GM12878 (cell line): ENCODE data around the gene ITGB8. TPM values are rescaled to one million over a fixed set of nuclear protein-coding genes. Genes with fewer than 3 reads are reported as not detected.

ENCODE experiments used
- ATAC-seq: fragments of 200-7000 bp; cut with Tn5 transposase; 3 replicates; pipeline ENCODE4 v1.9.1; 2020; ENCODE audit warnings: mild to moderate bottlenecking, moderate library complexity
- BruUV-seq: library from RNA; stranded (reverse); fragments of 400-500 nt; replicated peaks from 2 replicates; lab custom pipeline; 2021; lab: Mats Ljungman, UMichigan
- CTCF ChIA-PET: fragments of 300-600 bp; sonication (Branson Sonifier 250); formaldehyde crosslinking; extraction: SDS; loops from one replicate; lab custom pipeline; 2021; ENCODE audit warnings: inconsistent platforms; lab: Yijun Ruan, JAX
- POLR2A ChIA-PET: fragments of 350-600 bp; formaldehyde crosslinking; extraction: SDS; loops from one replicate; lab custom pipeline; 2021; ENCODE audit warnings: inconsistent platforms; lab: Charles Lee
- RAD21 ChIA-PET: fragments of 300-600 bp; sonication (Branson Sonifier 250); formaldehyde crosslinking; loops from one replicate; lab custom pipeline; 2023; ENCODE audit warnings: antibody characterized with exemption; ENCODE audit not compliant: unreplicated experiment; lab: Charles Lee
- SMC1A ChIA-PET: fragments of 300-600 bp; sonication (Branson Sonifier 250); formaldehyde crosslinking; loops from one replicate; lab custom pipeline; 2023; ENCODE audit not compliant: unreplicated experiment, uncharacterized antibody; lab: Charles Lee
- DNase-seq: peaks from one replicate; pipeline ENCODE4 v3.0.0-alpha.2; 2011; ENCODE audit warnings: low read depth, low spot score
- FAIRE-seq: peaks from 3 replicates; lab custom pipeline; 2011; peaks lifted over from hg19 to GRCh38; lab: Jason Lieb, UNC
- H2AFZ ChIP-seq: 2 replicates; pipeline ENCODE4 v1.6.0; 2011; ENCODE audit warnings: low read depth, low read length, control low read depth; ENCODE audit not compliant: control insufficient read depth
- H3K27ac ChIP-seq: 2 replicates; pipeline ENCODE4 v1.5.1; 2011; ENCODE audit warnings: control low read depth; ENCODE audit not compliant: control insufficient read depth, insufficient read depth
- H3K27me3 ChIP-seq, 2 experiments: replicated peaks in 1 of 2; 2 replicates each; pipeline versions ENCODE4 v1.6.0 to v1.6.1; 2011; ENCODE audit warnings: low read length in 1 of 2; ENCODE audit not compliant: control insufficient read depth in 2 of 2, insufficient read depth in 2 of 2
- H3K36me3 ChIP-seq, 2 experiments: 2 replicates each; pipeline ENCODE4 v1.5.1; 2011; ENCODE audit warnings: low read length in 1 of 2; ENCODE audit not compliant: control insufficient read depth in 2 of 2, insufficient read depth in 2 of 2
- H3K4me1 ChIP-seq: 2 replicates; pipeline ENCODE4 v1.6.1; 2011; ENCODE audit warnings: mild to moderate bottlenecking, low read length, moderate library complexity, mixed read lengths; ENCODE audit not compliant: control insufficient read depth, insufficient read depth
- H3K4me2 ChIP-seq: 2 replicates; pipeline ENCODE4 v1.6.0; 2011; ENCODE audit warnings: control low read depth; ENCODE audit not compliant: control insufficient read depth, insufficient read depth
- H3K4me3 ChIP-seq: fragments of 200-600 bp; sonication (generic); 2 replicates; pipeline ENCODE4 v1.5.1; 2016
- H3K79me2 ChIP-seq: 2 replicates; pipeline ENCODE4 v1.6.0; 2011; ENCODE audit warnings: low read length; ENCODE audit not compliant: control insufficient read depth, insufficient read depth
- H3K9ac ChIP-seq: 2 replicates; pipeline ENCODE4 v1.8.0; 2011; ENCODE audit warnings: low read length, control low read depth, mixed read lengths; ENCODE audit not compliant: control insufficient read depth, insufficient read depth
- H3K9me3 ChIP-seq: replicated peaks from 3 replicates; pipeline ENCODE4 v1.5.1; 2011; ENCODE audit warnings: mild to moderate bottlenecking, low read length; ENCODE audit not compliant: control insufficient read depth, insufficient read depth
- H4K20me1 ChIP-seq: 2 replicates; pipeline ENCODE4 v1.6.0; 2011; ENCODE audit not compliant: control insufficient read depth, insufficient read depth
- BMI1 ChIP-seq: fragments of 450-650 bp; IDR thresholded peaks from 2 replicates; pipeline ENCODE4 v1.6.1; 2016; ENCODE audit warnings: mild to moderate bottlenecking, moderate library complexity, borderline replicate concordance
- EP300 ChIP-seq, 2 experiments: fragments of 150-350 bp in 1 of 2; IDR thresholded peaks; 2 replicates each; pipeline ENCODE4 v1.6.1; 2011 to 2012; ENCODE audit warnings: low read depth in 2 of 2, low read length in 2 of 2, borderline replicate concordance in 1 of 2, improper control_type of control experiment in 1 of 2, inconsistent platforms in 1 of 2; ENCODE audit not compliant: control insufficient read depth in 1 of 2
- JUND ChIP-seq: IDR thresholded peaks from 2 replicates; pipeline ENCODE4 v1.6.1; 2012; ENCODE audit warnings: low read depth, mild to moderate bottlenecking, low read length, improper control_type of control experiment, moderate library complexity
- MEF2B ChIP-seq: fragments of 450-650 bp; IDR thresholded peaks from 2 replicates; pipeline ENCODE4 v1.6.1; 2018; ENCODE audit warnings: mild to moderate bottlenecking, moderate library complexity; ENCODE audit not compliant: partially characterized antibody, poor library complexity, severe bottlenecking
- MTA2 ChIP-seq: fragments of 450-650 bp; IDR thresholded peaks from 2 replicates; pipeline ENCODE4 v1.6.1; 2016; ENCODE audit warnings: low read depth, mild to moderate bottlenecking, moderate library complexity
- MXI1 ChIP-seq: fragments of 150-350 bp; IDR thresholded peaks from 2 replicates; pipeline ENCODE4 v1.6.1; 2011; ENCODE audit warnings: low read depth, mild to moderate bottlenecking, inconsistent platforms, low read length, improper control_type of control experiment
- SMARCA5 ChIP-seq: fragments of 450-650 bp; IDR thresholded peaks from 2 replicates; pipeline ENCODE4 v1.6.1; 2017; ENCODE audit warnings: mild to moderate bottlenecking
- SPI1 ChIP-seq: IDR thresholded peaks from 2 replicates; pipeline ENCODE4 v1.6.1; 2011; ENCODE audit warnings: low read depth, mild to moderate bottlenecking, low read length, moderate library complexity, borderline replicate concordance; ENCODE audit not compliant: insufficient read depth
- ZNF384 ChIP-seq: IDR thresholded peaks from 2 replicates; pipeline ENCODE4 v1.6.1; 2012; ENCODE audit warnings: low read depth, mild to moderate bottlenecking, low read length, improper control_type of control experiment, borderline replicate concordance
- WGBS: methylation state at CpG from one replicate; pipeline ENCODE4 v1.1.6; 2016; ENCODE audit warnings: low lambda C conversion rate; ENCODE audit not compliant: insufficient replicate concordance, insufficient coverage; ENCODE audit errors: missing lambda C conversion rate; 5-methylcytosine and 5-hydroxymethylcytosine counted together
- in situ Hi-C: fragments of 300-500 bp; cut with MboI; formaldehyde crosslinking; loops from 9 replicates; pipeline ENCODE4 v1.14.3; 2018; ENCODE audit warnings: mixed read lengths
- intact Hi-C: fragments of 100-400 bp; cut with micrococcal nuclease; formaldehyde crosslinking; loops from one replicate; pipeline ENCODE4 v1.14.2; 2022; ENCODE audit not compliant: unreplicated experiment
- polyA plus RNA-seq, 11 experiments: library from polyadenylated mRNA; depleted of rRNA in 4 of 11; unstranded in 6 of 11; stranded (reverse) in 5 of 11; fragments of >200 nt; fragmentation: Nextera tagmentation in 4 of 11; fragmentation: Illumina TruSeq in 1 of 11; extraction: Ambion mirVana in 4 of 11; extraction: Trizol in 1 of 11; gene quantifications; 1 replicate in 1 of 11; 2 replicates in 10 of 11; pipeline versions ENCODE4 v1.2.1 to v1.2.3, GENCODE V29; 2011 to 2016; ENCODE audit warnings: inconsistent platforms in 2 of 11, missing spikeins in 2 of 11, low read depth in 1 of 11
- total RNA-seq, 4 experiments: library from RNA; depleted of rRNA in 3 of 4; stranded (reverse); fragments of >200 nt in 3 of 4; fragmentation: Illumina TruSeq in 1 of 4; extraction: Trizol in 1 of 4; gene quantifications; 2 replicates each; pipeline versions ENCODE4 v1.2.1 to v1.2.3, GENCODE V29; 2013 to 2021
- TF ChIP-seq, protein P1 (sequence below): fragments of 450-650 bp; IDR thresholded peaks from 2 replicates; pipeline ENCODE4 v1.6.1; 2017; ENCODE audit warnings: mild to moderate bottlenecking, moderate library complexity
- TF ChIP-seq, protein P2 (sequence below): IDR thresholded peaks from 2 replicates; pipeline ENCODE4 v1.6.1; 2012; ENCODE audit warnings: improper control_type of control experiment, low read depth, low read length; ENCODE audit not compliant: insufficient replicate concordance
- TF ChIP-seq, protein P3 (sequence below): IDR thresholded peaks from 2 replicates; pipeline ENCODE4 v1.6.1; 2011; ENCODE audit warnings: low read depth, mild to moderate bottlenecking, low read length, moderate library complexity, borderline replicate concordance; ENCODE audit errors: extremely low read depth

Gene ITGB8
- total and polyA plus RNA-seq, 10 of the 15 experiments (the other 5 are each of a cell fraction or from before 2014, with no cell fraction given): 0.37 to 26.2 (median 1.5) TPM

DNA sequence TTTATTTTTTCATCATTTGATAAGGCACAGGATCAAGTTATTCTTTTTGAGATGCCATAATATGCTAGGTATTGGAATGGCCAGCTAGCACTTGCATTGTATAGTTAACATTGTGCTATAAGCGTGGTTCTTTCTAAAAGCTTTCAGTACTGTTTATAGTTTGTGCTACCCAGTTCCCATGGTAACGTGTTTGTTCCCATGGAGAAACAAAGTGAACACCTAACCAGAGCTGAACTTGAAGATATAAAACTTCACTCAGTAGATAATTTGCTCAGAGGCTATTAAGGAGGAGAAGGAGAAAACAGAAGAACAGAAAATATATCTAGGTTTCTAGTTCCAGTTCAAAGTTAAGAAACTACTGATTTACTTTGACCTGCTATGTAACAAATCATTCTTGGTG lies 23.6 kb upstream of the ITGB8 start:
- Histone ChIP-seq H3K9ac (no peak overlapping the region), H2AFZ (no peak overlapping the region), H3K4me3 (no peak overlapping the region), H3K4me1 (peaks cover 4% of the 10 kb centered on the region; the same call in 1 of the 2 replicates), H3K4me2 (no peak overlapping the region), H3K79me2 (no peaks in the 10 kb centered on the region), H4K20me1 (no peaks in the 10 kb centered on the region), H3K36me3 (no peaks in the 10 kb centered on the region), H3K27ac (no peak overlapping the region; the same call in 1 of the 2 replicates), H3K9me3 (no peaks in the 10 kb centered on the region; the same call in 1 of the 3 replicates), H3K27me3 (no peaks in the 10 kb centered on the region)
- WGBS: 3% methylated on average over 2 of the region's 2 CpGs
- RAD21 ChIA-PET: interaction anchor here (0.9 to 4.7 kb wide), 16 partner anchors 8 to 116 kb away, joined by 3 to 39 read pairs (median 8); partner anchors contain the start of genes ITGB8 and MACC1
- SMC1A ChIA-PET: interaction anchor here (0.7 to 12.1 kb wide), 22 partner anchors 9 to 325 kb away, joined by 3 to 229 read pairs (median 5); partner anchors contain the start of gene ITGB8
- intact Hi-C loops (no loop called here), in situ Hi-C loops (no loop called here)
- no TSS peak for BruUV-seq
- POLR2A ChIA-PET: interaction anchor here (0.5 to 3.4 kb wide), 9 partner anchors 19 to 114 kb away, joined by 3 to 14 read pairs (median 5); no protein-coding TSS in a partner anchor
- ATAC-seq: peak; percentile 82
- CTCF ChIA-PET: interaction anchor here (0.6 to 2.0 kb wide), 13 partner anchors 10 to 555 kb away, joined by 3 to 7 read pairs (median 3); no protein-coding TSS in a partner anchor
- peak; percentile 73 for DNase-seq
- FAIRE-seq: no peak
- TF ChIP-seq BMI1 (peak; percentile 99), MEF2B (peak; percentile 63), EP300 (IDR thresholded peaks at IDR 0.05; ENCODE audit: borderline replicate concordance in 1 of 2, control insufficient read depth in 1 of 2, low read depth in 2 of 2, low read length in 2 of 2) (peak in 1 of 2 experiments; percentile 91; a peak in 2 of 4 replicates), MTA2 (peak; percentile 20; the same call in 1 of the 2 replicates), MXI1 (peak; percentile 94), SMARCA5 (0 out of 2 replicates have a peak, but pooled peaks have one; percentile 16), ZNF384 (peak; percentile 53; the same call in 1 of the 2 replicates), SPI1 (no peak), JUND (no peak)
- TF ChIP-seq, protein P1, sequence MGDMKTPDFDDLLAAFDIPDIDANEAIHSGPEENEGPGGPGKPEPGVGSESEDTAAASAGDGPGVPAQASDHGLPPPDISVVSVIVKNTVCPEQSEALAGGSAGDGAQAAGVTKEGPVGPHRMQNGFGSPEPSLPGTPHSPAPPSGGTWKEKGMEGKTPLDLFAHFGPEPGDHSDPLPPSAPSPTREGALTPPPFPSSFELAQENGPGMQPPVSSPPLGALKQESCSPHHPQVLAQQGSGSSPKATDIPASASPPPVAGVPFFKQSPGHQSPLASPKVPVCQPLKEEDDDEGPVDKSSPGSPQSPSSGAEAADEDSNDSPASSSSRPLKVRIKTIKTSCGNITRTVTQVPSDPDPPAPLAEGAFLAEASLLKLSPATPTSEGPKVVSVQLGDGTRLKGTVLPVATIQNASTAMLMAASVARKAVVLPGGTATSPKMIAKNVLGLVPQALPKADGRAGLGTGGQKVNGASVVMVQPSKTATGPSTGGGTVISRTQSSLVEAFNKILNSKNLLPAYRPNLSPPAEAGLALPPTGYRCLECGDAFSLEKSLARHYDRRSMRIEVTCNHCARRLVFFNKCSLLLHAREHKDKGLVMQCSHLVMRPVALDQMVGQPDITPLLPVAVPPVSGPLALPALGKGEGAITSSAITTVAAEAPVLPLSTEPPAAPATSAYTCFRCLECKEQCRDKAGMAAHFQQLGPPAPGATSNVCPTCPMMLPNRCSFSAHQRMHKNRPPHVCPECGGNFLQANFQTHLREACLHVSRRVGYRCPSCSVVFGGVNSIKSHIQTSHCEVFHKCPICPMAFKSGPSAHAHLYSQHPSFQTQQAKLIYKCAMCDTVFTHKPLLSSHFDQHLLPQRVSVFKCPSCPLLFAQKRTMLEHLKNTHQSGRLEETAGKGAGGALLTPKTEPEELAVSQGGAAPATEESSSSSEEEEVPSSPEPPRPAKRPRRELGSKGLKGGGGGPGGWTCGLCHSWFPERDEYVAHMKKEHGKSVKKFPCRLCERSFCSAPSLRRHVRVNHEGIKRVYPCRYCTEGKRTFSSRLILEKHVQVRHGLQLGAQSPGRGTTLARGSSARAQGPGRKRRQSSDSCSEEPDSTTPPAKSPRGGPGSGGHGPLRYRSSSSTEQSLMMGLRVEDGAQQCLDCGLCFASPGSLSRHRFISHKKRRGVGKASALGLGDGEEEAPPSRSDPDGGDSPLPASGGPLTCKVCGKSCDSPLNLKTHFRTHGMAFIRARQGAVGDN: peak; percentile 77
- TF ChIP-seq, protein P2, sequence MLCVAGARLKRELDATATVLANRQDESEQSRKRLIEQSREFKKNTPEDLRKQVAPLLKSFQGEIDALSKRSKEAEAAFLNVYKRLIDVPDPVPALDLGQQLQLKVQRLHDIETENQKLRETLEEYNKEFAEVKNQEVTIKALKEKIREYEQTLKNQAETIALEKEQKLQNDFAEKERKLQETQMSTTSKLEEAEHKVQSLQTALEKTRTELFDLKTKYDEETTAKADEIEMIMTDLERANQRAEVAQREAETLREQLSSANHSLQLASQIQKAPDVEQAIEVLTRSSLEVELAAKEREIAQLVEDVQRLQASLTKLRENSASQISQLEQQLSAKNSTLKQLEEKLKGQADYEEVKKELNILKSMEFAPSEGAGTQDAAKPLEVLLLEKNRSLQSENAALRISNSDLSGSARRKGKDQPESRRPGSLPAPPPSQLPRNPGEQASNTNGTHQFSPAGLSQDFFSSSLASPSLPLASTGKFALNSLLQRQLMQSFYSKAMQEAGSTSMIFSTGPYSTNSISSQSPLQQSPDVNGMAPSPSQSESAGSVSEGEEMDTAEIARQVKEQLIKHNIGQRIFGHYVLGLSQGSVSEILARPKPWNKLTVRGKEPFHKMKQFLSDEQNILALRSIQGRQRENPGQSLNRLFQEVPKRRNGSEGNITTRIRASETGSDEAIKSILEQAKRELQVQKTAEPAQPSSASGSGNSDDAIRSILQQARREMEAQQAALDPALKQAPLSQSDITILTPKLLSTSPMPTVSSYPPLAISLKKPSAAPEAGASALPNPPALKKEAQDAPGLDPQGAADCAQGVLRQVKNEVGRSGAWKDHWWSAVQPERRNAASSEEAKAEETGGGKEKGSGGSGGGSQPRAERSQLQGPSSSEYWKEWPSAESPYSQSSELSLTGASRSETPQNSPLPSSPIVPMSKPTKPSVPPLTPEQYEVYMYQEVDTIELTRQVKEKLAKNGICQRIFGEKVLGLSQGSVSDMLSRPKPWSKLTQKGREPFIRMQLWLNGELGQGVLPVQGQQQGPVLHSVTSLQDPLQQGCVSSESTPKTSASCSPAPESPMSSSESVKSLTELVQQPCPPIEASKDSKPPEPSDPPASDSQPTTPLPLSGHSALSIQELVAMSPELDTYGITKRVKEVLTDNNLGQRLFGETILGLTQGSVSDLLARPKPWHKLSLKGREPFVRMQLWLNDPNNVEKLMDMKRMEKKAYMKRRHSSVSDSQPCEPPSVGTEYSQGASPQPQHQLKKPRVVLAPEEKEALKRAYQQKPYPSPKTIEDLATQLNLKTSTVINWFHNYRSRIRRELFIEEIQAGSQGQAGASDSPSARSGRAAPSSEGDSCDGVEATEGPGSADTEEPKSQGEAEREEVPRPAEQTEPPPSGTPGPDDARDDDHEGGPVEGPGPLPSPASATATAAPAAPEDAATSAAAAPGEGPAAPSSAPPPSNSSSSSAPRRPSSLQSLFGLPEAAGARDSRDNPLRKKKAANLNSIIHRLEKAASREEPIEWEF: peak; percentile 22
- TF ChIP-seq, protein P3, sequence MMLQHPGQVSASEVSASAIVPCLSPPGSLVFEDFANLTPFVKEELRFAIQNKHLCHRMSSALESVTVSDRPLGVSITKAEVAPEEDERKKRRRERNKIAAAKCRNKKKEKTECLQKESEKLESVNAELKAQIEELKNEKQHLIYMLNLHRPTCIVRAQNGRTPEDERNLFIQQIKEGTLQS: no peak
